Brain pericyte (primary cell): ENCODE data around the gene TEAD1.

Experiments
- DNase-seq: peaks from one replicate; pipeline ENCODE4 v3.0.0-alpha.2; 2012; ENCODE audit warnings: low read depth, low spot score

TEAD1 gene

DNA sequence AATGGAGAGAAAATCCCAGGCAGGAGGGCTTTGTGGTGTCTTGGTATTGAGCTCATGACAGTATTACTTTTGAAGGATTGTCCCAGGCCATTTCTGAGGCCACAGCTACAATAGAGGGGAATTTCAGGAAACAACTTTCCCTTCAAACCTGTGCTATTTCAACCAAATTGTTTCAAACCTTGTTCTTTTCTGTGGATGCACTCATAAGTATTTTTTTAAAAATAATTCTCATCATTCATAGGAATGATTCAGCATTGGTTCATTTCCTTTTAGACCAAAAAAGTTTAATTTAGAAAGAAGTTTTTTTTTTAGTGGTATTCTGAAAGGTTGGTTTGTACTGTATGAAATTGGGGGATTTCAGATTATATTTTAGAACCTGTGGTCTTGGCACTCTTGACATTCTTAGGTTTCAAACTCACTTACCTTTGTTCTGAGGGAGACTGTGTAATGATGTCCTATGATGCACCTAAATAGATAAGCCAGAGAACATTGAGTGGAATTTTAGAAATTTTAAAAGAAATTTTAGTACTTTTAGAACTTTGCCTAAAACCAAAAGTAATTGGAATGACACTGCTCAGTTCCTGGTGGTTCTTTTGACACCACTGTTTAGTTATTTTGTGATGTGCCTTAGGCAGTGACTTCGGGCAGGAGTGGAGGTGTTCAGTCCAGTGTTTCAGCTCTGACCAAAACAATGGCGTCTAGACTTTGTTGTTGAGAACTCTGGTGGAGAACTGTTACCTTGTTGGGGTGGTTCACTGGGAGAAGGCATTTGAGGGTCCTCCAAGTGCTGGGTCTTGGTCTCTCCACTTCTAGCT lies 12.2 kb downstream of the TEAD1 start:
- no peak for DNase-seq

DNA sequence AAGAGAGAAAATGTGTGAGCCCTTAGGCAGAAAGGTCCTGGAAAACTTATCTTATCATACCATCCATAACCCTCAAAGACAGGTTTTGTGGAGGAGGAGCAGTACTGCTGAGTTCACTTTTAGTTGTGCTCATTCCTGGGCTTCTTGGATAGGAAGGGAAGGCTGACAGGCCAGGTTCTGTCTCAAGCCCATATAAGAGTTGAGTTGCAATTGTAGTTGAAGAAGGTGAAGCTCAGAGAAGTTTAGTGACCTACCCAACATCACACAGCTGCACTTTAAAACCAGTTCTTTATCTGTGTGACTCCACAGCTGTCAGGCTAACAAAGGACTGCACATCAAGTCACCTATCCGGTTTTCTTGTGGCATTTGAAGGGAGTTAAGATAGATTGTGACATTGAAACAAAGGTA lies 13.0 kb downstream of the TEAD1 start:
- DNase-seq, result no peak

DNA sequence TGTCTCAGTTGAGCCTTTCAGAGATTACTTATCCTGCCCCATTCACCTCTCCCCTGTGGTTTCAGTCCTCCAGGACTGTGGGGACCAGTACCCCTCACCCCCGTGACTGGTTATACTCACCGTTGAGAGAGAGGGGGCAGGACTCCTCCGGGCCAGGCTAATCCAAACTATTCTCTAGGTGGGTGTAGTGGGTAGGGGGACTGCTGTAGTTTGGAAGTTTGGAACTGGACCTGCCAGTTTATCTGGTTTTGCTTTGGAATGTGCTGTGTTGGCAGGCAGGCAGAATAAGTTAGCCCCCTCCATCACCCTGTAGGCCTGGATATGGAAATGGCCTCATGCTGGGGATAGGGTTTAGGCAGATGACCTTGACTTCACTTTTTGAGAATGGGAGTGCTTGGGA lies 13.5 kb downstream of the TEAD1 start:
- DNase-seq, result no peak

DNA sequence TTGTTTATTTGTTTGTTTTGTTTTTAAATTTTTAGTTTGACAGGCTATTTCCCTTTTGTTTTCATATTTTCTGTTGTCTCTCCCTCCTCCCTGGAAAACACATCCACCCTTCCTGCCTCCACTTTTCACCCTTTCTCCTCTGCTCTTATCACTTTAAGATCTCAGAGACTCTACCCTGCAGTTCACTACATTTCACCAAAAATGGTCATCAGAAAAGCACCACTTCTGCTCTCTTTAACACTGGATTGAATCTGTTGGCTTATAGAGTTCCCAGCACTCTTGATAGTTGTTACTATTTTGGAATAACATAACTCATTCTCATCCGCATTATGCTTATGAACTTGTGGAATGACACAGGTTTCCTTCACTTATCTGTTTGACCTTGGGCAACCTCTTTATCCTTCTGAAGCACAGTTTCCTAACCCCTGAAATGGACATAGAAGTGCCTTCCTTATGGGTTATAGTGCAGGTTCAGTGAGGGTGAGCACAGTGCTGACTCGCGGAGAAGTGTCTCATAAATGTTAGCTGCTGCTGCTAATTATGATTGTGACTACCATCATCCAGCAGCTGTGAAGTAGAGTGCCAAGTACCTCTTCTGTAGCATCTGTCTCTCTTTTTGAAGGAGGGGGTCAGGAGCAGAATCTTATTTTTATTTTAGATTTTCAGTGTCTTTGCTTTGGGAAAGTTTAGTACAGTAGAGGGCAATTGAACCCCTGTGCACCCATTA lies 15.0 kb downstream of the TEAD1 start:
- DNase-seq, result no peak

DNA sequence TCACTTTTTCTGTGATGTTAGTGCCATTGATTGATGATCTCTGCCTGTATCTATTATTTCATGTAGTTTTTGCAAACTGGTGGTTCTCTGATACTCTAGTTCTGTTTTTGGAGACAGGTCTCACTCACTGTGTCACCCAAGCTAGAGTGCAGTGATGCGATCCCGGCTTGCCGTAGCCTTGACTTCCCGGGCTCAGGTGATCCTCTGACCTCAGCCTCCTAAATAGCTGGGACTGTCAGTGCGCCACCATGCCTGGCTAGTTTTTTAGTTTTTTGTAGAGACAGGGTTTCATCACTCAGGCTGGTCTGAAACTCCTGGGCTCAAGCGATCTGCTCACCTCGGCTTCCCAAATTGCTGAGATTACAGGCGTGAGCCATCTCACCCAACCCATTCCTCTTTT lies 16.4 kb downstream of the TEAD1 start:
- DNase-seq, result no peak

DNA sequence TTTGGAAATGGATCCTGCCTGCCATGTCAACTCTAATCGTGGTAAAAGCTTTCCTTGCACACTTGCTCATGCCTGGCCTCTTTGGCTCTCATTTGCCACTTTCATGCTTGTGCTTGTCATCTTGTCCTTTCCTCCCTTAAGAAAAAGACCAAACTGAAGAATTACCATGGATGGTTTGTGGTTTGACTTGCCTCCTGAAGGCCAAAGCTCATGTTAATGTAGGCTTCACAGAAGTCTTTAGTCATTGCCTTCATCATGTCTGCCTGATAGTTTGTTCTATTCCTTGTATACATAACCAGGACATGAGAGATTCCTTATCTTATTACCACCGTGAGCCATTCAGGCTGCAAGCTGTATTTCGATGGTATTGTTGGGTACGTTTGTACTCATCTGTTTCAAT lies 17.3 kb downstream of the TEAD1 start:
- no peak for DNase-seq

DNA sequence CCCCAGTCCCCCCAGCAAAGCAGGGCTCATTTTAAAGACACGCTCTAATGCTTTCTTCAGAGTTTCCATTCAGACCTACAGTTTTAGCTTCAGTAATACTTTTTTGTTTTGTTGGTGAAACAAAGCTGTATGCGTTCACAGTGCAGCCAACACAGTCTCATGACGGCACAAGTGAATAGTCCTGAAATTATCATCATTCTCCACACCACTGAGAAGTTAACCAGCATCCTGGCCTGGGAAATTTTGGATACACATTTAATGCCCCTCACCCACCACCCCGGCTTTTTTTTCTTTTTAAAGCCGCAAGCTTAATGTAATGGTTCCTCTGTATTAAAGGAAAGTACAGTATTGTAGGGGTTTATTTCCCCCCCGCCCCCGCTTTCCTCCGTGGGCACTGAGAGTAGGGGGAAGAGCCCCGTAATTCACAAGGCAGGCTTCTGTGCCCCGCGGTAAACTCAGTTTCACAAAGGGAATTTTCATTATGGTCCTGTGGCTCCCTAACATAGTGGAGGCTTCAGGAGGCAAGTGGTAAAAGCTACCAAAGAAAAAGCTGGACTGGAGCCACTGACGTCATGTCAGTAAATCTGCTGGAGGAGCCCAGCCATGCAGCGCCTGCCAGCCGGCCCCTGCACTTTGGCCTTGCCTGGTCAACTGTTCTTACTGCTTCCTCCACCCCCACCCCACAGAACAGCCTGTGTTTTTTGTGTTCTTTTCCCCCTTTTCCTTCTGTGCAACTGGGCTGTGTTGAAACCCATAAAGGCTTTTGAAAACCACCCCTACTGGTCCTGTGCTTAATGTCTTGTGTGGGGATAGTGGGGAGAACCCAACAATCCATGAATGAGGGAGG lies 18.2 kb downstream of the TEAD1 start:
- DNase-seq, result peak; percentile 75

DNA sequence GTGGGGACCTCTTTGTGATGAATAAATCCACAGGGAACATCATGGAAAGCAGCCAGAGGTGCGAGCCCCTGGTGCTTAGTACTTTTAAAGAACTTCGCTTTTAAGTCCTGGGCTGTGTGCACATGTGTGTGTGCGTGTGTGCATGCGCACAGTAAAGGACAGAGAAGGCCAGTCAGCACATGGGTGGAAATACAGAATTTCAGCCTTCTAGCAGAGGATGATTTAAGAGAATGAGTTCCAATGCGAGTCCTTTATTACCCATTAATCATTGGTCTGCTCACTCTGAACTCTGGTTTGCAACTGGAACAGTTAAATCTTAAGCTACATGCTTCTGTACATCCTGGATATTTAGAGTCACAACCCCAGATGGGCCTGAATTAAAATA lies 18.9 kb downstream of the TEAD1 start:
- no peak for DNase-seq

DNA sequence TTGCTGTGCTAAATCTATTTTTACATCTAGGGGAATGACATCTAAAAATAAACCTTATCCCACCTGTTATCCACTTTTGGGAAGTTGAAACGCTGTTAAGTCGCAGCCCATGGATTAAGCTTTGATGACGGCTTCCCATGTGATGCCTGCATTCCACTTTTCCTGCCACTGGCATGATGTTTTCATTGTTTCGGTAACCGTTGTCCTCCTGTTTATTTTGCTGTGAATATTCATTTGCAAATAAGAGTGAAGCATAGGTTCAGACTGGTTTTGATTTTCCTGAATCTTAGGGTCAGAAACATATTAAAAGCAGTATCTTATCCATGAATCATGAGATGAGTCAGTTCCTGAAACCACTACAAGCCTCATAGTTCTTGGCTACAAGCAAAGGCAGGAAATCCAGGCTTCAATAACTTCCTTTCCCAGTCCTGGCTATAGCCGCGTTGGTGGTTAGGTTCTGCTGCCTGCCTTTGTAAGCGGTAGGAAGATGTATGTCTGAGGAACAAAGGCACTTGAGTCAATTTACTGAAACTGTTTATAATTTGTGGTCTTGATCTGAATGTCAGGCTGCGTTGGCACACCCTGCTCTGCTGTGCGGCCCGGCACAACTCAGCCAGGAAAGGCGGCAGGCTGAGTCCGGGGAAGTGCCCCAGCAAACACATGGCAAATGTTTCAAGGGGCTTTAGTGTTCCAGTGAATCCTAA lies 19.4 kb downstream of the TEAD1 start:
- DNase-seq, result peak; percentile 80

DNA sequence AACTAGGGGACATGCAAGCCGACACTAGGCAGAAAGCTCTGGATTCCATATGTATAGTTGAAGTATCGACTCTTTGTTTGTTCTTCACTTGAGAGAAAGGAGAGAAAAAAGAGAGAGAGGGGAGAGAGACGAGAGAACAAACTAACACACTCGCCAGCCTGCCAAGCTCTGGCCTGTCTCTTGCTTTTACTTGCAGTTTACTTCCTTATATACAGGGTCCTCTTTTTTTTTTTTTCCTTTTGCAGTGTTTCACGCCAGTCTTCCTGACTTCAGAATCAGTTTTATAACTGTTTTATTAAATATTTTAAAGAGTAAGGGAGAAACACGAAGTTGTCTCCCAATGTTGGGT lies 19.9 kb downstream of the TEAD1 start:
- DNase-seq, result no peak

DNA sequence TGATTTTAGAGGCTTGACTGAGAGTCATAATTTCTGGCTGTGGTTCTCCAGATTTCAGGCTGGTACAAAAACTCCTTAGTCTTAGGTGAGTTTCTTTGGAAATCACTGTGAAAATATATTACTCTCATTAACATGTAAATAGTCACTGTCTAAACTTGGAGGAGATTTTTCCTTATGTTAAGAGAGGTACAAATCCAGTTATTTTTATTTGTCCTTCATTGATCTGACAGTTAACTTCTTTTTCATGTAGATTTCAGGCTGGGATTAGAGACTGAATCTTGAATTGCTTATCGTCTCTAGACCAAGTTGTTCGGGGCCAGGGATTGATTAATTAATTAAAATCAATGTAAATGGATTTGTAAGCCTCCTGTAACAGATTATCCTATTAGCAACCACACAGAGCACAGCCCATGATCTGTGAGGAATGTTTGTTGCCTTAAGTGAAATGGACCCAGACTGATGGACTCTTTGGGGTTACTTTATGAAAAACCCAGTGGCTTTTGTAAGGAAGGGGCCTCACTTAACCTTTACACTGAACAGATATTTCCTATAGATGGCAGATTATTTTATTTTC lies 21.1 kb downstream of the TEAD1 start:
- DNase-seq, result no peak

DNA sequence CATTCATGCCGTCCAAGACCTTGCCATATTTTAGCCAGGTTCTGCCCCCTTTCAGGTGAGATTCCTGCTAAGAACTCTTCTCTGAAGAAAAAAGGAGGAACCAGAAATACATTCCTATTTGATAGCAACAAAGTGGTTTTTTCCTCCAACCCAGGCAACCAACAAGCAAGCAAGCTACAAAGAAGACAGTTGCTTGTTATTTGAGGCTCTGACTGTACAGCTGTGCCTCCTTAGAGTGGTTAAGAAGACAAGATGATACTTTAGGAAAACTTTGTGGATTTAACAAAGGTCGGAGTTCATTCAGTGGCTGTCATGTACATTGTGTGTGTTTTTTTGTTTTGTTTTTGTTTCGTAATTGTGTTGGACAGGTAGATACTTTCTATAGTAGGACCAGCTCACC lies 21.7 kb downstream of the TEAD1 start:
- DNase-seq, result no peak

DNA sequence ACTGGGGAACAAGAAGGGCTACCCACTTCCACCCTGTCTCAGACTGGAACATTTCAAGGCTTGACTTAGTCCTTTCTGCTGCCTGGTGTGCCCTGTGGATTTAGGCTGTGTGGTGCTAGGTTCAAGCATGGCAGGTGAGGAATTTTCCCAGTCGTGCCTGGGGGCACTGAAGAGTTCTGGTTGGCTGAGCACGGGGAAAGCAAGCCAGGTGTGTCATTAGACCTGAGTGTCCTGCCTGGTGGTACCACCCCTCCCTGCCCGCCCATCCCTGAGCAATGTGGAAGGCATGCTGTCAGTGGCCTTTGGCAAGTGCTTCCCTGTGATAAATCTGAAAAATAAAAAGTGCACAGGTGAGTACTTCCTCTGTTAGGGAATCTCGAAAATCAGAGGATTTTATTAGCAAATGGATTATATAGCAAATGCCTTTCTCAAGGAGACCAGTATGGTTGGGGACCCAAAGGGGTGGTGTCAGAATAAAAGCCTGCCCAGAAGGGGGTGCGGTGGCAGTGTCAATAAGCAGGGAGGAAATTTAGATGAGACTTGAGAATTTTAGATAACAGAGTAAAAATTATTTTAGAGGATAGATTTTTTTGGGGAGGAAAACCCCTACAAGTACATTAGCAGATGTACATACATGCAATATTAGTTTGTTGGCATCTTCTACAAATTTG lies 22.8 kb downstream of the TEAD1 start:
- no peak for DNase-seq

DNA sequence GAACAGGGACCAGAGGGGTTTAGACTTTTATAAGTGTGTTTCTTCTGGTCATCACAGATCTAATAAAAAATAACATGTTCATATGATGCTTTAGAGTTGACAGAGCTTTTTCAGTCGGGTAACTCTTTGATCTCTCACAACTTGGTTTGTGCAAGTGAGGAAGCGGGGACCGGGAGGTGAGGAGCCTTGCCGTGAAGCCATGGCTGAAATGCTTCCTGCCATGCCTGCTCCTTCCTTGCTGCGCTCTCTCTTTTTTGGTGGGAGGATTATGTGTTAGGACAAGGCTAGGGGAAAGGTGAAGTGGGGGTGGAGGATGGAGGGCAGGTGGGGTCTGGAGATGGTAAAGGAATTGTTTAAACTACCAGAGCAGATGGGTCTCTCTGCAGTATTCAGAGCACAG lies 23.8 kb downstream of the TEAD1 start:
- no peak for DNase-seq

DNA sequence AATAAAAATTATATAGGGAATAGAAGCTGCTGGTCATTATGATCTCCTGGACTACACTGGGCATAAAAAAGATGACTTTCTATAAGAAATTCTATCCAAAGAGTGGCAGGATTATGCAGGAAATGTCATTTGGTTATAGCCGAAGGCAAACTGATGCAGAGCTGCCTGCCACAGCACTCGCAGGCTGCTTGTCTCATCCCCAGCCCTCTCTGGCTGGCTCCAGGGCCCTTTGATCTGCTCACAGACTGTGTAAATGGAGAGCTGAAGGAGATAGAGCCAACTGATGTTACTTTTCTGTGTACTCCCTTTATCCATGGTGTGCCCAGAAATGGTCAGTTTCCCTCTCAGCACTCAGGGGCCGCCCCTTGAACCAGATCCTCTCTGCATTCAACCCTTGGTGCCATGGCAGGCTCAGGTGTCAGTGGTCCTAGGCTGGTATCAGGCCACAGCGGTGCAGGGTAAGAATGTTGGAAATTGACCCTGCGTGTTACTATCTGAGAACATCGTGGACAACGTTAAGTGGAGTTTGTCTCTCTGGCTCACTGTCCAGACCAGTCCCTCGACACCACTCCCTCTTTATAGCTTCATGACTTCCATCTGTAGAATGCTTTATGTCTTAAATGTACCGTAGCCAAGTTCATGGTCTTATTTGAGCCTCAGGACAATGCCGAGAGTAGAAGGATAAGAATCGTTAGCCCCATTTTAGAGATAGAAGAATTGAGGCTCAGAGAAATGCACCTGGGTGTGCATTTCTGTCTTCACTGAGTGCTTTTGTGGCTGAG lies 27.8 kb downstream of the TEAD1 start:
- DNase-seq, result no peak

DNA sequence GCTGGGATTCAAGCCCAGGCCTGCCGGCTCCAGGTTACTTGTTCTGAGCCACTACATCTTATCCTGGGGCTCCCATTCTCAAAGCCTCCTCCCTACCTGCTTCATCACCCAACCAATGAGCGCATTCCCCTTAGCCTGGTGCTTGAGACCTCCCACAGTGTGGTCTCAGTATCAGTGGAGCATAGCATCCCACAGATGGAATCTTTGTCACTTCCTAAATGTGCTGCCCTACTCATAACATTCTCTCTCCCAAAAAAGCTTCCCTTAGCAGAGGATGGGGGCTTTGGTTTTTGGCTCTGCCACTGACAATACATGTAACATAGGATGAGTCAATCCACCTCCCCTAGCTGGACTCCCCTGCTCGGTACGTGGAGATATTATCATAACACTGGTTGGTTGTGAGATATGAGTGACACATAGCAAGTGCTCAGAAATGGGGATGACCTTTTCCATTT lies 28.8 kb downstream of the TEAD1 start:
- DNase-seq, result no peak

DNA sequence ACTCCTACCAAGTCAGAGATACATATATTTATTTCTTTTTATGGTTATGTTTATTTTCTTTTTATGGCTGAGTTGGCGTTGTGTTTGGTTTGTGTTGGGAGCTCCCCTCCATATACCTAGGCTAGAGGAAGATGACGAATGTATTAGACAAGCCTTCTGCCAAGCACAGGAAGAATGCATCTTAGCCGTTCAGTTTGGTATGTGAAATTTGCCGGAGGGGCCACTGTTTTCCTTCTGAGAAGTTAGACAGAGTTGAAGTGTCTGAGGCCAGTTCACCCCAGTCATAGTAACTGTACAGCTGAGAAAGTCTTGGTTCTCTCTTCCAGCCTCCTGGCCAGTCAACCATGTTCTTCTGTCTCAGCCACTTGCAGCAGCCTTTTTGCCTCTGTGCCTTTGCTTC lies 29.8 kb downstream of the TEAD1 start:
- no peak for DNase-seq

DNA sequence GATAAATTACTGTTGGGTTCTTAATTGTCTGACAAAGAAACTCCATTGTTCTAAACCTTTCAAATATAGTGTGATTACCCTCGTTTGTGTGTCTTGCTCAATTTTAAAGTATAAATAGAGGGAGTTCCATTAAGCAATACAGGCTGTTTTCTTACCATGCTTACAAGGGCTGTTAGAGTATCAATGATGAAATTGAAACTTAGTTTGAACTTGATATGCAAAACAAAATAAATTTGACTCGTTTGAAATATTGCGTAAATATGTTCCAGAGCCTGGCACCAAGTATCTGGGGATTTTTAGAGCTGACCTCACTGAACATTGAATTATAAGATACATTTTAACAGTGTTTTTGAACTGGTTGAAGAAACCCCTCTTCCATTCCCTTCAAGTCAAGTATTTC lies 31.7 kb downstream of the TEAD1 start:
- DNase-seq, result no peak

DNA sequence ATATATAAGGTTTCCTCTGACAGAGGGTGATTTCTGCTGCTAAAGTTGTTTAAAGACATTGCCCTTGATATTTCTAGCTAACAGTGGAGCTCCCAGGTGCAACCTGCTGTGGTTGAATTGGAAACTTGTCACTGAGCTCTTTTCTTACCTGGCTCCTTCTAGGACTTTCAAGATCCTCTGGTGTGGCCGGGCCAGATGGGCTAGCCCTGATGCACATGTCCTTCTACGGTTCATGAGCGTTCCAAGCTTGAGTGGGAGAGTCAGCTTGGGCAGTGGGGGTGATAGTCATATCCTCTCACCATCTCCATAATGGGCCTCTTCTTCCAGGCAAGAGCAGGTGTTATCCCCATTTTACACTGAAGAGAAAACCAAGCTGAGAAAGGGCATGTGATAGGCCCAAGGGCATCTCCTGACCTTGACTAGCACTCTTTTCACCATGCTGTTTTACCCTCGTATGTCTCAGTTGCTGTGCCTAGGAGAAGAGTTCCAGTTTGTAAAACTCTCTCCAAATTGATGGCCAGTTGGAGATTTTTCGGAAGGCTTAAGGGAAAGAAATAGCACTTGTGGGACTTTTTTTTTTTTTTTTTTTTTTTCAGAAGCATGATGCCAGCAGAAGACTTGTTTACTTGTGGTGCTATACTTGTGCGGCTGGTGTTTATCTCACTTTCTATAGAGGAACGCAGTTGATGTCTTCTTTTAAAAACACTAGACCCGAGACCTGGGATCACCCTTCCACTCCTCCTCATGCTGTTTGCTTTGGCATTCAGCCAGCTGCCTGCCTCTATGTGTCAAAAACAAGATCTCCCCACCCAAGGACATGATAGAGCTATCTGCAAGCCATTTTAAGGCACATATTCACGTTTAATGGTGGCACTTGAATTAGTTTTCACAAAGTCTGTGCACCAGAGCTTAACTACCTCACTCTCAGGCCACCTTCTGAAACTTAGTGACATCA lies 32.6 kb downstream of the TEAD1 start:
- DNase-seq, result no peak
